Activated gamma-delta T cell treated with Interleukin-2 at 50 U/mL for 16 hours (primary cell): ENCODE measurements around the gene LCE2D.
"Not testable (repeated sequence)": the region's sequence is repeated elsewhere in the genome, so short reads cannot be mapped to it uniquely, and the experiment has no call there.

Experiments used
- DNase-seq: peaks from one replicate; pipeline ENCODE4 v3.0.0-alpha.2; 2020

LCE2D gene

GRCh38 chr1:152663098-152663497, at the start of gene LCE2D:
TSS of gene LCE2D (plus strand) at chr1:152663380. CDS start at chr1:152664106, 726 bp downstream.
- DNase-seq: no peak

- DNase-seq: no peak
Measured at GRCh38 chr1:152613511-152613910, 49.7 kb upstream of the LCE2D start, which contains the start of gene LCE3B. TSS of gene LCE3B (plus strand) at chr1:152613811. CDS start at chr1:152613811, 0 bp downstream.

- no peak for DNase-seq
Measured at GRCh38 chr1:152621993-152622392, 41.2 kb upstream of the LCE2D start.

GRCh38 chr1:152622803-152623202, 40.4 kb upstream of the LCE2D start, which contains the start of gene LCE3A:
TSS of gene LCE3A (minus strand) at chr1:152623103. CDS start at chr1:152623103, 0 bp downstream.
- DNase-seq: no peak

- no peak for DNase-seq
Measured at GRCh38 chr1:152623203-152623844, 39.9 kb upstream of the LCE2D start.

GRCh38 chr1:152626744-152627143, 36.4 kb upstream of the LCE2D start:
- DNase-seq: no peak

- DNase-seq: no peak
Measured at GRCh38 chr1:152630596-152630995, 32.6 kb upstream of the LCE2D start.

GRCh38 chr1:152640351-152640750, 22.8 kb upstream of the LCE2D start:
- no peak for DNase-seq

GRCh38 chr1:152643945-152644344, 19.2 kb upstream of the LCE2D start:
- DNase-seq: no peak

- no peak for DNase-seq
Measured at GRCh38 chr1:152645146-152645545, 18.0 kb upstream of the LCE2D start.

GRCh38 chr1:152646656-152647055, 16.5 kb upstream of the LCE2D start:
- no peak for DNase-seq

- peak; percentile 8 for DNase-seq
Measured at GRCh38 chr1:152654110-152654509, 9.1 kb upstream of the LCE2D start.

- no peak for DNase-seq
Measured at GRCh38 chr1:152656459-152656858, 6.7 kb upstream of the LCE2D start.

GRCh38 chr1:152657677-152658076, 5.5 kb upstream of the LCE2D start:
- no peak for DNase-seq

GRCh38 chr1:152658649-152659048, 4.5 kb upstream of the LCE2D start:
- no peak for DNase-seq

GRCh38 chr1:152666171-152666570, 3.0 kb downstream of the LCE2D start:
- not testable (repeated sequence) for DNase-seq

- DNase-seq: no peak
Measured at GRCh38 chr1:152667648-152668047, 4.5 kb downstream of the LCE2D start.

GRCh38 chr1:152673016-152673415, 9.8 kb downstream of the LCE2D start:
- no peak for DNase-seq

- DNase-seq: not testable (repeated sequence)
Measured at GRCh38 chr1:152674983-152675382, 11.8 kb downstream of the LCE2D start, which contains the start of gene LCE2C. TSS of gene LCE2C (plus strand) at chr1:152675279. CDS start at chr1:152676016, 737 bp downstream.

- DNase-seq: no peak
Measured at GRCh38 chr1:152679459-152679858, 16.3 kb downstream of the LCE2D start.

- no peak for DNase-seq
Measured at GRCh38 chr1:152681616-152682015, 18.4 kb downstream of the LCE2D start.

- no peak for DNase-seq
Measured at GRCh38 chr1:152683846-152684245, 20.7 kb downstream of the LCE2D start.

GRCh38 chr1:152685823-152686222, 22.6 kb downstream of the LCE2D start, which contains the start of gene LCE2B:
TSS of gene LCE2B (plus strand) at chr1:152686123. CDS start at chr1:152686844, 721 bp downstream.
- not testable (repeated sequence) for DNase-seq

GRCh38 chr1:152697701-152698600, 34.8 kb downstream of the LCE2D start, which contains the start of gene LCE2A:
TSS of gene LCE2A (plus strand) at chr1:152698345. CDS start at chr1:152698902, 557 bp downstream.
- DNase-seq: no peak
